22Rv1 (cell line): Measurements from ENCODE around the gene SLC24A4.

Experiments used
- H3K27ac ChIP-seq: fragments of 450-650 bp; 2 replicates; pipeline ENCODE4 v1.5.1; 2017
- CTCF ChIP-seq: fragments of 450-650 bp; IDR thresholded peaks from 2 replicates; pipeline ENCODE4 v1.5.1; 2017; ENCODE audit warnings: mild to moderate bottlenecking
- ZFX ChIP-seq: fragments of 450-650 bp; IDR thresholded peaks from 2 replicates; pipeline ENCODE4 v1.6.1; 2017; ENCODE audit warnings: antibody characterized with exemption, borderline replicate concordance

SLC24A4 gene

GRCh38 chr14:92475037-92475436 is 152.1 kb downstream of the SLC24A4 start:
- TF ChIP-seq ZFX = no peak
- no peak for TF ChIP-seq CTCF
- H3K27ac ChIP-seq = no peak overlapping the region

- no peak overlapping the region for H3K27ac ChIP-seq
- no peak for TF ChIP-seq ZFX
These were observed 152.7 kb downstream of the SLC24A4 start for GRCh38 chr14:92475451-92476187.

GRCh38 chr14:92480856-92481255 is 157.9 kb downstream of the SLC24A4 start:
- TF ChIP-seq CTCF (no peak), ZFX (no peak)
- no peak overlapping the region for H3K27ac ChIP-seq

- no peak overlapping the region for H3K27ac ChIP-seq
- no peak for TF ChIP-seq CTCF
- TF ChIP-seq ZFX = no peak
These were observed 158.4 kb downstream of the SLC24A4 start for GRCh38 chr14:92481386-92481785.

GRCh38 chr14:92481811-92482555 is 159.0 kb downstream of the SLC24A4 start:
- TF ChIP-seq CTCF (no peak), ZFX (no peak)
- no peak overlapping the region for H3K27ac ChIP-seq

- H3K27ac ChIP-seq = no peak overlapping the region
- no peak for TF ChIP-seq CTCF
- TF ChIP-seq ZFX = no peak
These were observed 159.8 kb downstream of the SLC24A4 start for GRCh38 chr14:92482621-92483319.

GRCh38 chr14:92484132-92484823 is 161.3 kb downstream of the SLC24A4 start:
- no peak overlapping the region for H3K27ac ChIP-seq
- TF ChIP-seq CTCF (no peak), ZFX (no peak)
